ENCODE measurements around the gene TRIML1.

Gene TRIML1

GRCh38 chr4:188110036-188110435 lies 29.2 kb upstream of the TRIML1 start:
- Histone ChIP-seq H3K27me3 (no peaks in the 10 kb centered on the region), H3K9me3 (peaks cover 7% of the 10 kb centered on the region), H3K4me3 (ENCODE audit: low read depth in 1 of 2, low read length in 1 of 2) (no peak overlapping the region), H3K27ac (no peak overlapping the region), H3K36me3 (no peaks in the 10 kb centered on the region), H3K4me1 (ENCODE audit: control insufficient read depth in 1 of 2, insufficient read depth in 1 of 2, low read depth in 1 of 2, low read length in 1 of 2) (no peaks in the 10 kb centered on the region)
- no peak for TF ChIP-seq CTCF (IDR thresholded peaks at IDR 0.05)

- H3K27me3 ChIP-seq = no peaks in the 10 kb centered on the region
- H3K4me1 ChIP-seq (ENCODE audit: control insufficient read depth in 1 of 2, insufficient read depth in 1 of 2, low read depth in 1 of 2, low read length in 1 of 2) = no peaks in the 10 kb centered on the region
- no peaks in the 10 kb centered on the region for H3K36me3 ChIP-seq
- no peak overlapping the region for H3K27ac ChIP-seq
- TF ChIP-seq CTCF (IDR thresholded peaks at IDR 0.05) = no peak
- H3K9me3 ChIP-seq = peaks cover 3% of the 10 kb centered on the region
- H3K4me3 ChIP-seq (ENCODE audit: low read depth in 1 of 2, low read length in 1 of 2) = no peak overlapping the region
Measured at GRCh38 chr4:188110741-188111471, 28.3 kb upstream of the TRIML1 start.

GRCh38 chr4:188111955-188112354 lies 27.3 kb upstream of the TRIML1 start:
- H3K27ac ChIP-seq = no peak overlapping the region
- no peak for TF ChIP-seq CTCF (IDR thresholded peaks at IDR 0.05)
- no peaks in the 10 kb centered on the region for H3K4me1 ChIP-seq (ENCODE audit: control insufficient read depth in 1 of 2, insufficient read depth in 1 of 2, low read depth in 1 of 2, low read length in 1 of 2)
- H3K27me3 ChIP-seq = no peaks in the 10 kb centered on the region
- H3K36me3 ChIP-seq = no peaks in the 10 kb centered on the region
- H3K4me3 ChIP-seq (ENCODE audit: low read depth in 1 of 2, low read length in 1 of 2) = no peak overlapping the region
- H3K9me3 ChIP-seq = no peaks in the 10 kb centered on the region

GRCh38 chr4:188113156-188113555 lies 26.1 kb upstream of the TRIML1 start:
- Histone ChIP-seq H3K27ac (no peak overlapping the region), H3K9me3 (no peaks in the 10 kb centered on the region), H3K36me3 (no peaks in the 10 kb centered on the region), H3K27me3 (no peaks in the 10 kb centered on the region), H3K4me3 (ENCODE audit: low read depth in 1 of 2, low read length in 1 of 2) (no peak overlapping the region), H3K4me1 (ENCODE audit: control insufficient read depth in 1 of 2, insufficient read depth in 1 of 2, low read depth in 1 of 2, low read length in 1 of 2) (no peaks in the 10 kb centered on the region)
- no peak for TF ChIP-seq CTCF (IDR thresholded peaks at IDR 0.05)

GRCh38 chr4:188117631-188118324 lies 21.5 kb upstream of the TRIML1 start:
- H3K27me3 ChIP-seq = no peaks in the 10 kb centered on the region
- no peak overlapping the region for H3K27ac ChIP-seq
- no peaks in the 10 kb centered on the region for H3K9me3 ChIP-seq
- no peak for TF ChIP-seq CTCF (IDR thresholded peaks at IDR 0.05)
- H3K36me3 ChIP-seq = no peaks in the 10 kb centered on the region
- H3K4me1 ChIP-seq (ENCODE audit: control insufficient read depth in 1 of 2, insufficient read depth in 1 of 2, low read depth in 1 of 2, low read length in 1 of 2) = no peaks in the 10 kb centered on the region
- H3K4me3 ChIP-seq (ENCODE audit: low read depth in 1 of 2, low read length in 1 of 2) = no peak overlapping the region
